SIG-M5 treated with dmso at 0.1 percent for 504 hours (cell line): ENCODE data around the gene CUEDC1.

Source experiments
- DNase-seq: peaks from one replicate; lab custom pipeline; 2025; ENCODE audit not compliant: unreplicated experiment; lab: John Stamatoyannopoulos, UW

Gene CUEDC1

DNA sequence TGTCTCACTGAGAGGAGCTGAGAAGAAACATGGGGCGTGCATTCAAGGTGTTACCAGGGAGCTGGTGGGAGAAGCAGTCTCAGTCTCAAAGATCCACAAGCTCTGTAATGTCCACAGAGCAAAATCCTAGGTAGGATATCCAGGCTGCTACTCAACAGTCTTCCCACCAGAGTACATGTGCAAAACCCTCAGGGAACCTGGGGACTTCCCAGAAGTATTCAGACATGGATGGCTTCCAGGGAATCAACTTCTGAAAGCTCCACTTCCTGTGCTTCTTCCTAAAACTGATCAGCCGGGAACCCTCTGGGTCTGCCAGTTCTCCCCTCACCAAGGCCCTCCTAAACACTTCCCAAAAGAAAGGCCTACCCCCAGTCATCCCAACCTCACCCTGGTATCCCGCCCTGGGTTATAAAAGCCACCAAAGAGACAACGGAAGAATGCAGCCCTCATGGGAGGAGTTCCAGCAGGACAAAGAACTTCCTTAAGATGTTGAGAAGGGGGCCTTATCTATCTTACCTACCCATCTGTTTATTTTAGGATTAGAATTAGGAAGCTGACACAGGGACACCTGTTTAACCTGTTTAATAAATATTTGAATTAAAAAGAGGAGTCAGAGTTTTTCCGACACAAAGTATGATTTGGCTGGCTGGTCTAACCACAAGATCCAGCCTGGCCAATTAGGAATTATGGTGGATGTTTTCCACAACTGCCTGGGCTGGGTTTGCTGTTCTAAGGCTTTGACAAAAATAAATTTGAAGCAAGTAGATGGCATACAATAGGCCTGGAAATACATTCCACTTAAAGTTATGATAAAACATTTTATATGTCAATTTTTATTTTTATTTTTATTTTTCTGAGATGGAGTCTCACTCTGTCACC, 37.0 kb downstream of the CUEDC1 start:
- DNase-seq, result peak; percentile 51

DNA sequence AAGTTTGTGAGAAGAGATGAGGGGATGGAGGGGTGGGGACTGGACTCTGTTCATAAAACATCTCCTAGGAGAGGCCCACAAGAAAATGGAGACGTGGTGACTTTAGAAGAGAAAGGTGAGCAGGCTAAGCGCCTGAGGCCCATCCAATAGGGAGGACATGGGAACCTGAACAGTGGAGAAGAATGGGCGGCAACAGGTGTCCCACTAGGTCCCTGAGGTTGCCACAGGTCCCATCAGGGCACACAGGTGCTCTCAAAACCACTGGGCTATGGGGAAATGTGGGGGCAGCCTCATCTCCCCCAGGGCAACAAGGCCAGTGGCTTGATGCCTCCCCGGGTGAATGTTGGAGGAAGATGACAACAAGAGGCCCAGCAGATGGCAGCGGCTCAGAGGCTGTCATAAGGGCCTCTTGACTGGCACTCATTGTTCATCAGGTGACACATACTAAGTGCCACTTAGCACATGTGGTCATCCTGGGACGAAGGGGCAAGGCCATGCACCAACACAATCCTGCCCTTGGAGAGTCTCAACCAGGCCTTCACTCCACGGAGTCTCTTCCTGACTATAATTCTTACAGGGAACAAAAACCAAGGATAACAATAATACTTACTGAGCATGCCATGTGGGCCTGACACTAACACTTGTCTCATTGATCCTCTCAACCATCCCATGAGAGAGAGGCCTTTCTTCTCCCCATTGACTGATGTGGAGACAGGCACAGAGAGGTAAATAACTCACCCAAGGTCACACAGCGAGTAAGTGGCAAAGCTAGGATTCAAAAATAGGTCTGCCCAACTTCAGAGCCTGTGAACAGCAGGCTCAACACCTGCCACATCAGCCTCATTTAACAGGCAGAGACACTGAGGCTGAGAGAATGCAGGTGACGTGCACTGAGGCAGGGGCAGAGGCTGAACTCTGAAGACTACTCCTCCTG, 38.0 kb downstream of the CUEDC1 start:
- DNase-seq, result no peak

DNA sequence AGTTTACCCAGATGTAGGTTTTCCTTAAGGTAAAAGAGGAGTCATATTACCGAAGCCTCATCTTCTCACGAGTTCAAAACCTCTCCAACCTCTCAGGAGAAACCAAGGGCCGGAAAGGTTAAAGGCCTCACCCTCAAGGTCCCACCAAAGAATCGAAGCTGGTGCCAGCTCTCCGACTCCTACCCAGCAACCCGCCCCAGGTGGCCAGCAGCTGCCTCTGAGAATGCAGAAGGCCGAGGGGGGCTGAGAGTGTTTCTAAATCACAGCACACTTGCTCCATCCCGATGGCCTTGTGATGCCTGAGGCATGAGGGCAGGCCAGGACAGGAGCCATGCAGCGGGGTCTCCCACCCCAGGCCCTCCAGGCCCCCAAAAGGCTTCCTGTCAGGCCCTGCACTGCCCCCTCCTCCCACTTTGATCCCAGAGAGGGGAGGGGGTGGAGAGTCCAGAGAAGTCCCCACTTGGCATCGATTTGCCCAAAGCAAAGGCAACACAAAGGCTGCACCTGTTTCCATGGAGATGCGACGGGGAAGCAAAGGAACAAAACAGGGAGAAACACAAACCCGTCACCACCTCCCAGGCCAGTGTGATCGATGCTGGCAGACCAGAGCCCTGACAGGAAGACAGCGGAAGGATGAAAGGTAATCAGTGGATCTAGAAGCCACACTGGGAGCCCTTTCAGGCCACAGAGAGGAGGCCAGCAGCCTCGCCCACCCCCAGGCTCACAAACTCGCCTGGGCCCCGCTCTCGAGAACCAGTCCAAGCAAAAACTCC, 39.0 kb downstream of the CUEDC1 start:
- no peak for DNase-seq

DNA sequence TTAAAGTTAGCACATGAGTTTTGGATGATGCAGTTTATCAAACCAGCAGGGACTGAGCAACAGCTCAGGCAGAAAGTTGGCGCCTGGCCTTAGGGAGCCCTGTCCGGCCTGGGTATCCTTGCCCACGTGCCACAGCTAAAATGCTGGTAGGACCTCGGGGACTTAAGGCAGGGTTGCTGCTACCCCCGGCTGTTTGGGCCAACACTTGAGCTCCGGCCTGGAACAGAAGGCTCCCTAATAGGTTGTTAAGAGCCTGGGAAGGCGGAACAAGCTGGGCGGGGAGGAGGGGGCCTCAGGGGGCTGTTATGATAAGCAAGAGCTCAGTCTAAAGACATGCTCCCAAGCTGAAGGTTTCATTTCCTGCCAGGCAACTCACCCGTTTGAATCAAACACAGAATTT, 39.7 kb downstream of the CUEDC1 start:
- no peak for DNase-seq

DNA sequence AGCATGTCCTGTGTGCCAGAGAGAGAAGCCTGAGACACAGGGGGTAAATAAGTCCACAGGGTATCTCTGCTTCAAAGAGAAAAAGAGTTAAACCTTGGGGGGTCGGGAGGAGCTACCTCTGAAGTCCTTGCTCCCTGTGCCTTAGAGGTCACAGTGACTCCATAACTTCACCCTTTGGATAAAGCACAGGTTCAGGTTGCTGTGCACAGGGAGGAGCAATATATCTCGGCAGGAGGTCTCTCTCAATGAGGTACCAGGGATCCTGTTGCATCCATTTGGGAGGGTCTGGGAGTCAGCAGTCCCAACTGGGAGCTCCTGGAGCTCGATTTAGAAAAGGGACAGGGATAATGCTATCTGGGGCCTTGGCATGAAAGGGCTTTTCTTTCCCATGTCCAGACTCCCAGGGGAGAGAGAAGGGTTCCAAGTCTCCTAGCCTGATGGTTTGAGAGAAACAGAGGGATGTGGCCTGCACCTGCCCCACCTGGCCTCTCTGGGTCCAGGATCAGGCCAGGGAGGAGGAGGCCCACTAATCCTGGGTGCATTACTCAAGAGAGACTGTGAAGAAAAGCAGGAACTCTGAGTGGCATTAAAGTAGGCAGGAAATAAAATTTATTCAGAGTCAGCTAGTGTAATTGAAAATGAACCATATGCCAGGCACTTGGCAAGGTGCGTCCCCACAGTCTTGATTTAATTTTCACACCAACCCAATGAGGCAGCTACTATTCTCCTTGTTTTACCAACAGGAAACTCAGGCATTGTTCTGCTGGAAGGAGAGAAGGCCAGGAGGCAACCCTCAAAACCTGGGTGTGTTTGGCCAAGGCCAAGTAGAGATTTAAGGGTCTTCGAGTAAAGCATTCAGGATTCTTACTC, 40.7 kb downstream of the CUEDC1 start:
- DNase-seq, result no peak

DNA sequence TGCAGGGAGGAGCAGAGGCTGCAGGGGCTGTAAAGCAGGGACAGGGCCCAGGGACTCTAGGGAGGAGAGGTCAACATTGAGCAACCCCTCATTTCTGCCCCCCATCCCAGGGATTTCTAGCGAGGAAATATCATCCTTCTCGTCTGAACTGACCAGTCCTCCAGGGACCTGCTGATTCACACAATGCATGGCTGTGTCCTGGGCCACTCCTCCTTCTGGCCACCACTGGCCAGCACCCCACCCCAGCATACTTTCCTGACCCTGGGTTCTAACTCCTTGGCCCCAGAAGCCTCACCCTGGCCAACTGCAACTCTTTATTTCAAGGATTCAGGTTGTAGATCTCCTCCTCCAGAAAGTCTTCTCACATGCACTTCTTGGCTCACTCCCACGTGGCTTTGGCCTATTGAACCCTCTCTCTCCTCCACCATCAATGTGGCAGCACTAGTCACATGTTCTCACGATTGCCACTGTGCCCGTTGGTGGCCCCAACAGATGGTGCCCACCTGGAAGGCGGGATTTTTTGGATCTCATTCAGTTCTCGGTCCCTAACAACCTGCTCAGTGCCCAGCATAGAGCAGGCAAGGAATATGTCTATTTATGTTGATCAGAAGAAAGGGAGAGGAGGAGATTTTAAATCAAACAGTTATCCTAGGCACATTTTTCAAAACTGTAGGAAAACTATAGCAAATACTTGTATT, 41.5 kb downstream of the CUEDC1 start:
- DNase-seq, result no peak

DNA sequence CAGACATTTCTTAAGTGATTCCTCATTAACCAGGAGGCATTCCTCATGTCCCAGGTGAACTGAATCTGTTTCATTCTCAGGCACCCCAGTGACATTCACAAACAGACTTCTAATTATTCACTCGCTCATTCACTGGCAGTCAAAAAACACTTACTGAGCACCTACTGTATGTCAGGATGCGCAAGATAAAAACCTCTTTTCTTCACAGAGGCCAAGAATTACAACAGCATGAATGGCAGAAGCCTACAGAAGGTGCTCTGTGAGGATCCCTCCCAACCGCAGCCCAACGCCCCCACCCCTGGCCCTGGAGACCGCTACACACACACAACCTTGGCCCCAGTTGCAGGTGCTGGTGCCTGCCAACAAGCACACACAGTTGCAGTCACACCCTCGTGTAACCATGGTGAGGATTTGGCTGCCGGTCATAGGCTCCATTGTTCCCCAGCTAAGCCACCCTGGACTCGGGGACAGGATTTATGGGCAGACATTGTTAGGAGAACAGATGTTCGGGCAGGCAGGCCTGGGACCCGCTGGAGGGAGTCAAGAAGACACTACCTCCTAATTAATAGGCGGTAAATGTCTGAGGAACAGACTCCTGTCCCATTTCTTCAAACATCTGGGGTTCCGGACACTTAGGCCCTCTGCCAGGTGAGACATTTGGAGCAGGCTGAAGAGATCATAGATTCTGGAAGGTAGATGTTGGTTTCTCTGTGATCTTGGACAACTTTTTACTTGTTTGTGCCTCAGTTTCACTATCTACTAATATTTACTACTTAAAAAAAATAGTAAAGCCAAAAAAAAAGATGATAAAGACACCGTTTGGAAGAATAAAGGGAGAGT, 43.2 kb downstream of the CUEDC1 start:
- no peak for DNase-seq

DNA sequence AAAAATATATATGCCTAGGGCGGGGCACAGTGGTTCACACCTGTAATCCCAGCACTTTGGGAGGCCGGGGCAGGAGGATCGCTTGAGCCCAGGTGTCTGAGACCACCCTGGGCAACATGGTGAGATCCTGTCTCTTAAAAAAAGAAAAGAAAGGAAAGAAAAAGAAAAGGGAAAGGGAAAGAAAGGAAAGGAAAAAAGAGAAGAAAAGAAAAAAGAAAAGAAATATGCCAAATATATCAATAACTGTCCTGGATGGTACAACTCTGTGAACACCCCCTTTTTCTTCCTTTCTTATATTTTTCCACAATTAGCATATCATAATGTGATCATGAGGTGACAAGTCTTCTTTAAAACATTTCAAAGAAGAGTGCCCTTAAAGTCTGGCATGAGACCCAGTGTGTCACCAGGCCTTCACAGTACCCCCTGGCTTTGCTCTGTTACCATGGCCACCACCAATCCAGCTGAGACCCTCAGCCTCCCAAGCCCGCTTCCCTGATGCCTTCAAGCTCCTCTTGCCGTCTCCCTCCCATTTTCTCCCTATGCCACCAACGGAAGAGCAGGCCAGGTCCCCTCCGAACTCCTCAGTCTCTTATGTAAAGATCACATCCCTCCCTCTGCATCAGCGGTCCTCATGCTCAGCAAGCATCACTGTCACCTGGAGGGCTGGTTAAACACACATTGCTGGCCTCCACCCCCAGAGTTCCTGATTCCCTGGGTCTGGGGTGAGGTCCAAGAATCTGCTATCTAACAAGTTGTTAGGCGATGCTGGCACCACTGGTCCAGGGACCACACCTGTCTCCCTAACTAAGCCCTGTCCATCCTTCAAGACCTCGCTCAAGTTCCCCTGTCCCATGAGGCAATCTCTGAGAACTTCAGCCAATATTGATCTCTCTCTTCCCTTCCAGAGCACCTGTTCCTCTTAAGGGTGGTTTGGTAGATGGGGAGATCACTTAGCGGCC, 44.5 kb downstream of the CUEDC1 start:
- DNase-seq, result no peak

DNA sequence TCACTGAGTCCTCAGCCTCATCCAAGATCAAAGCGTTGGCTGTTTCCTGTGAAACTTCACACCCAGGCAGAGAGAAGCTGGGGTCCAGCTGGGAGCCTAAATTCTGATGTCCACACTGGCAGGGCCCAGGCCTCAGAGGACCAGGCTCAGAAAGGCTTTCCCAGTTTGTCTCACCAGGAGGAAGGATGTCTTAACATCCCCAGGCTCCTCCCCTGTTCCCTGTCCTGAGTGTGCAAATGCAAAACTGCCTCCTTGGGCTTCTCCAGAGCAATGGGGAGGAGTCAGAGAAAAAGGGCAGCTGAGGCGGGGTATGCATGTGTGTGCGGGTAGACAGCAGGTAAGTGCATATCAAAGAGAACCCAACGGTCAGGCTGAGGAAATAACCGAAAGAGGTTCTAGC, 45.7 kb downstream of the CUEDC1 start:
- no peak for DNase-seq

DNA sequence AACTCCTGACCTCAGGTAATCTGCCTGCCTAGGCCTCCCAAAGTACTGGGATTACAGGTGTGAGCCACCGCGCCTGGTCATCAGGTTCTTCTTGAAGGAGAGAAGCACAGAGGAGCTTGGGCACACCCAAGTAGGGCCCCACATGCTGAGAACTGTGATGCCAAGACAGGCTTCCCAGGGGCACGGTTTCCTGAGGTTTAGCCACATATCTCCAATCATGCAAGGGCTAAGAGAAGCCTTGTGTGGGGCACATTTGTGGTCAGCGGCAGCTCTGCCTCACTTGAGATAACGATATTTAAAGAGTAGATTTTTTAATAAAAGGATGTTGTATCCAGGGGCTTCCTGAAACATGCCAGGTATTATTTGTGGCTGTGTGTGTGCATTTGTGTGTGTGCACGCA, 46.9 kb downstream of the CUEDC1 start:
- no peak for DNase-seq

DNA sequence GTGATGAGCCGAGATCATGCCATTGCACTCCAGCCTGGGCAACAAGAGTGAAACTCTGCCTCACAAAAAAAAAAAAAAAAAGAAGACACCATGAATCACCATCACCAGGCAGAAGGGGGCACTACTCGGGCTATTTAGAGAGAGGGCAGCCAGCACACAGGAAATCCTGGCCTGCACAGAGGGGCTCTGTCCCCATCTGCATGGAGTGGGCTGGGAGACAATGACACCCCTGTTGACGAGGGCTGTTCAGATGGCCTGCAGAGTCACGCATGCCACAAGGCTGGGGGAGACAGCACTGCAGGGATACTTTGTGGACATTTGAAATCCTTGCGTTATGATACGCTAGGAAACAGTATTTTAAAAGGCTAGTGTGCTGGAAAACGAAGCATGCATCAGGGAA, 48.3 kb downstream of the CUEDC1 start:
- peak; percentile 37 for DNase-seq

DNA sequence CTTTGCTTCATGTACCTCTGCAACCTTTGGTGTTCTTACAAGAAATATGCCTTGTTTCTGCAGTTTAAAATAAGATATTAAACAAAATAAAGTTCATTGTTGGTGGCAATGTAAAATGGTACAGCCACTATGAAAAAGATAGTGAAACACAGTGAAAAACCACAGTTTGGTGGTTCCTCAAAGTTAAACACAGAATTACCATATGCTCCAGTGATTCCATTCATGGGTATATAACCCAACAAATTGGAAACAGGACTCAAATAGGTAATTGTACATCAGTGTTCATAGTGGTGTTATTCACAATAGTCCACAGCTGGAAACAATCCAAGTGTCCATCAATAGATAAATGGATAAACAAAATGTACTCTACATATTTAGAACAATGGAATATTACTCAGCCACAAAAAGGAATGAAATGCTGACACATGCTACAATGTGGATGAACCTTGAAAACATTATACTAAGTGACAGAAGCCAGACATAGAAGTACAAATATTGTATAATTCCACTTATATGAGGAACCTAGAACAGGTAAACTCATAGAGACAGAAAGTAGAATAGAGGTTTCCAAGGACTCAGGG, 49.2 kb downstream of the CUEDC1 start:
- no peak for DNase-seq

DNA sequence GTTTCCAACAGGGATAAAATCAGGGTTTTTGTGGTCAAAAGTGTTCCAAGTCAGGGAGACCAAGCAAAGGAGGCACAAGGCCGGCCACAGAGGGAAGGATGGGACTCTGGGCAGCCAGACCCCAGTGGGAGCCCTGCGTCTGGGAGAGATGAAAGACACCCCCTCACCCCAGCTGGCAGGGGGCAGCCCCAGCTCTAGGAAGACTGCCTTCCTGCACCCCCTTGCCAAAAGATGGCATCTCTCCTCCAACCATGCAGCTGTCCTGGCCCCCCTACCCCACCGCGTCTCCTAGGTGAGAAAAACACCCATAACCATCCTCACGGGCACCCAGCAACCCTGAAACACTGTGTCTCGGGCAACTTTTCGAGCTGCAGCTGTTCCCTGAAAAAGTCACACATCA, 51.3 kb downstream of the CUEDC1 start:
- no peak for DNase-seq

DNA sequence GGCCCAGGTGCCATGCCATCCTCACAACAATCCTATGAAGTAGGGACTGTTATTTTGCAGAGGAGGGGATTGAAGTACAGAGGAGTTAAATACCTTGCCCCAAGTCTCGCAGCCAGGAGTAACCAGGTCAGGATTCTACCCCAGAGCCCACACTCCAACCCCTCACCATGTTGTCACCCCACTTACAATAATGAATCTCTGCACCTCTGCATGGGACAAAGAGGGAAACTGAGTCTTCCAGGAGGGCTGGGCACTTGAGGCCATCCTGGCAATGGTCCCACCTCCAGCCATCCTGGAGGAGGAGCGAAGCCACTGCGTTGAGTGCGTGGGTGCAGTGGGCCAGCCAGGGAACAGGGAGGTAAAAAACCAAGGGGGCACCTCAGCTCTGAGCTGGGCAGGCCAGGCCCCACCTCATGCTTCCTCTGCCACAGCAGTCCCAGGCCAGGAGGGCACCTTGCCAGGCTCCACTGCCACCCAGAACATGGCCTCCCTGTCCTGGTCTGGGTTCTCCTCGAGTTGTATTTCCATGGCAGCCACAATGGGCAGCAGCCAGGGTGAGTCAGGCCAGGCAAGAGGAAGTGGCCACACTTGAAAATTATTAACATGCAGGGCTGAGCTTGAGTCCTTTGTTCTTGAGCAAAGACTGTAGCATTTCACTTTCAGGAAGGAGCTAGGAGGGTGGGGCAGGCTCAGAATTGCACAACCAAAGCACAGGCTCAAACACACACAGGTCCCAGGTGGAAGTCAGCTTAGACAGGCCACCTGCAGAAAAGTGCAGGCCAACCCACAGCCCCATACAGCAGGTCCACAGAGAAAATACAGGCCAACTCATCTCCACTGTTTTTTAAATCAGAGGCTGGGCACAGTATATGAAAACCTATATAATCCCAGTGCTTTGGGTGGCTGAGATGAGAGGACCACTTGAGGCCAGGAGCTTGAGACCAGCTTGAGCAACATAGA, 52.1 kb downstream of the CUEDC1 start:
- peak; percentile 93 for DNase-seq

DNA sequence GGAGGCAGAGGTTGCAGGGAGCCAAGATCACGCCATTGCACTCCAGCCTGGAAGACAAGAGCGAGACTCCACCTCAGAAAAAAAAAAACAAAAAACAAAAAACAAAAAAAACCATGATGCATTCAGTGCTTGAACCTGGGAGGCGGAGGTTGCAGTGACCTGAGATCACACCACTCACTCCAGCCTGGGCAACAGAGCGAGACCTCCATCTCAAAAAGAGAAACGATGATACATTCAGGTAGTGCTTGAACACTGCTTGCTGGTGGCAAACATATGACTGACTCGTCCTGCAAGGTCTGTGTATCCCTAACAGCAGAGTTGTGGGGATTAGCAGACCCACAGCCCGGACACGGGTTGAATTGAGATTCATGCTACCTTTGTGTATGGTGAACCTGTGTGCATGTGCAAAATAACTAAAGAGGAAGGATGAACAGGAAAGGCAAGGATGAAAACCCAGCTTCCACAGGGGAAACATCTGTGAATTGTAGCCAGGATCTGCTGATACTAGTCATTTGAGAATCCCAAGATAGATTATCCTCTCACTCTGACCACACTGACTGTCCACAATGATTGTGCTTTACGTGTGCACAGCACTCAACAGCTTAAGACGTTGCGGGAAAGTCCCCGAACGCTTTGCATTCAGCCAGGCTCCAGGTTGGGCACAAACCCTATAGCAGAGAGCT, 53.0 kb downstream of the CUEDC1 start:
- DNase-seq, result no peak
